GM18868 (cell line): ENCODE measurements around the gene SLC25A47.
"Not testable (repeated sequence)": the region's sequence is repeated elsewhere in the genome, so short reads cannot be mapped to it uniquely, and the experiment has no call there.

Experiments
- ATAC-seq: cut with Tn5 transposase; IDR thresholded peaks from one replicate; pipeline ENCODE4 v1.9.1; 2021; ENCODE audit warnings: mild to moderate bottlenecking, moderate library complexity; ENCODE audit not compliant: unreplicated experiment

SLC25A47 gene

GRCh38 chr14:100323121-100323941 lies at the start of gene SLC25A47:
Gene SLC25A47, plus strand, starts transcription at chr14:100323339. Its CDS starts 76 bp downstream, at chr14:100323415.
- ATAC-seq = no peak

- no peak for ATAC-seq
Observed at GRCh38 chr14:100274250-100274649, 48.9 kb upstream of the SLC25A47 start.

GRCh38 chr14:100275214-100275613 lies 47.9 kb upstream of the SLC25A47 start:
- ATAC-seq = no peak

- no peak for ATAC-seq
Observed at GRCh38 chr14:100278702-100279101, 44.4 kb upstream of the SLC25A47 start.

- ATAC-seq = no peak
Observed at GRCh38 chr14:100279133-100279532, 44.0 kb upstream of the SLC25A47 start.

- ATAC-seq = no peak
Observed at GRCh38 chr14:100279563-100279962, 43.6 kb upstream of the SLC25A47 start.

- ATAC-seq = no peak
Observed at GRCh38 chr14:100281286-100282082, 41.7 kb upstream of the SLC25A47 start.

GRCh38 chr14:100282083-100282350 lies 41.1 kb upstream of the SLC25A47 start:
- ATAC-seq = no peak

GRCh38 chr14:100282766-100283419 lies 40.2 kb upstream of the SLC25A47 start:
- ATAC-seq = no peak

GRCh38 chr14:100283436-100283835 lies 39.7 kb upstream of the SLC25A47 start:
- not testable (repeated sequence) for ATAC-seq

- ATAC-seq = no peak
Observed at GRCh38 chr14:100283984-100284881, 38.9 kb upstream of the SLC25A47 start.

- peak; percentile 83 for ATAC-seq
Observed at GRCh38 chr14:100285021-100285912, 37.9 kb upstream of the SLC25A47 start.

- ATAC-seq = no peak
Observed at GRCh38 chr14:100285913-100286400, 37.2 kb upstream of the SLC25A47 start.

GRCh38 chr14:100286484-100287191 lies 36.5 kb upstream of the SLC25A47 start:
- ATAC-seq = no peak

GRCh38 chr14:100287202-100287997 lies 35.7 kb upstream of the SLC25A47 start:
- ATAC-seq = no peak

- not testable (repeated sequence) for ATAC-seq
Observed at GRCh38 chr14:100287998-100288295, 35.2 kb upstream of the SLC25A47 start.

- ATAC-seq = no peak
Observed at GRCh38 chr14:100288382-100289185, 34.6 kb upstream of the SLC25A47 start.
